DMS153 (cell line): ENCODE results near the gene MPZL3.

Experiments used
- DNase-seq: peaks from one replicate; lab custom pipeline; 2025; lab: John Stamatoyannopoulos, UW

MPZL3 gene

GRCh38 chr11:118231461-118231860 is 20.7 kb downstream of the MPZL3 start:
- no peak for DNase-seq

- DNase-seq = no peak
Measured at GRCh38 chr11:118230088-118230487, 22.1 kb downstream of the MPZL3 start.

- DNase-seq = no peak
Measured at GRCh38 chr11:118229274-118229847, 22.8 kb downstream of the MPZL3 start.

- DNase-seq = no peak
Measured at GRCh38 chr11:118227865-118228785, 24.0 kb downstream of the MPZL3 start.

GRCh38 chr11:118226781-118227180 is 25.4 kb downstream of the MPZL3 start:
- DNase-seq = no peak

GRCh38 chr11:118226296-118226695 is 25.9 kb downstream of the MPZL3 start:
- no peak for DNase-seq

GRCh38 chr11:118224511-118225188 is 27.5 kb downstream of the MPZL3 start, which contains the start of gene JAML:
JAML (minus strand) TSS chr11:118225011; CDS start chr11:118214866, 10,145 bp downstream.
- DNase-seq = no peak

- DNase-seq = no peak
Measured at GRCh38 chr11:118223992-118224391, 28.2 kb downstream of the MPZL3 start.

GRCh38 chr11:118223570-118223969 is 28.6 kb downstream of the MPZL3 start:
- no peak for DNase-seq

GRCh38 chr11:118222437-118222836 is 29.7 kb downstream of the MPZL3 start:
- no peak for DNase-seq

GRCh38 chr11:118221419-118221818 is 30.7 kb downstream of the MPZL3 start:
- DNase-seq = no peak

- DNase-seq = no peak
Measured at GRCh38 chr11:118219732-118220131, 32.4 kb downstream of the MPZL3 start.

GRCh38 chr11:118219244-118219643 is 32.9 kb downstream of the MPZL3 start:
- DNase-seq = no peak

GRCh38 chr11:118217575-118217974 is 34.6 kb downstream of the MPZL3 start:
- no peak for DNase-seq

GRCh38 chr11:118216621-118217481 is 35.3 kb downstream of the MPZL3 start:
- no peak for DNase-seq

GRCh38 chr11:118215765-118216164 is 36.4 kb downstream of the MPZL3 start:
- no peak for DNase-seq

- DNase-seq = no peak
Measured at GRCh38 chr11:118215262-118215661, 36.9 kb downstream of the MPZL3 start.

GRCh38 chr11:118214210-118214914 is 37.8 kb downstream of the MPZL3 start:
- DNase-seq = no peak

- DNase-seq = no peak
Measured at GRCh38 chr11:118213781-118214180, 38.4 kb downstream of the MPZL3 start.

- no peak for DNase-seq
Measured at GRCh38 chr11:118213201-118213600, 39.0 kb downstream of the MPZL3 start.

- DNase-seq = no peak
Measured at GRCh38 chr11:118212781-118213191, 39.4 kb downstream of the MPZL3 start.
